ENCODE measurements around the gene FMN1. TPM values are rescaled to one million over a fixed set of nuclear protein-coding genes. Genes with fewer than 3 reads are reported as not detected.

FMN1 gene
- total RNA-seq, 2 donors from 2014 or later: 13.7 to 17.1 TPM

DNA sequence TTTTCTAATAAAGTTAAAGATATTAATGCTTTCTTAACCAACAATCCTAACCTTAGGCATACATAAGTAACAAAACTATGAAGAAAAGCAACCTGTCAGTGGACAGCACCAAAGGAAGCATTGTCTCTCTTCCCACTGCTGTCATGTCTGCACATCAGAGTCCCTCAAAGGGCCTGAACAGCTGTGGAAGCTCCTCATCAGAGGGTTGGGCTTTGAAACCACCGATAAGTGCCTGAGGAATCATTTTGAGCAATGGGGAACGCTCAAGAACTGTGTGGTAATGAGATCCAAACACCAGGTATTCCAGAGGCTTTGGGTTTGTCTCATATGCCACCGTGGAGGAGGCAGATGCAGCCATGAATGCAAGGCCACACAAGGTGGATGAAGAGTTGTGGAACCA is 182.5 kb downstream of the FMN1 start:
- intact Hi-C loops (cut with DNase I): no loop called here
- WGBS, 2 donors: 77 to 78% methylated on average over 3 of the region's 3 CpGs
- no peaks in the 10 kb centered on the region for H3K27me3 ChIP-seq
- DNase-seq: no peak
- H3K27ac ChIP-seq: no peak overlapping the region
- no peaks in the 10 kb centered on the region for H3K9me3 ChIP-seq
- no peak for ATAC-seq
- no peaks in the 10 kb centered on the region for H3K4me1 ChIP-seq
- TF ChIP-seq, protein P1, sequence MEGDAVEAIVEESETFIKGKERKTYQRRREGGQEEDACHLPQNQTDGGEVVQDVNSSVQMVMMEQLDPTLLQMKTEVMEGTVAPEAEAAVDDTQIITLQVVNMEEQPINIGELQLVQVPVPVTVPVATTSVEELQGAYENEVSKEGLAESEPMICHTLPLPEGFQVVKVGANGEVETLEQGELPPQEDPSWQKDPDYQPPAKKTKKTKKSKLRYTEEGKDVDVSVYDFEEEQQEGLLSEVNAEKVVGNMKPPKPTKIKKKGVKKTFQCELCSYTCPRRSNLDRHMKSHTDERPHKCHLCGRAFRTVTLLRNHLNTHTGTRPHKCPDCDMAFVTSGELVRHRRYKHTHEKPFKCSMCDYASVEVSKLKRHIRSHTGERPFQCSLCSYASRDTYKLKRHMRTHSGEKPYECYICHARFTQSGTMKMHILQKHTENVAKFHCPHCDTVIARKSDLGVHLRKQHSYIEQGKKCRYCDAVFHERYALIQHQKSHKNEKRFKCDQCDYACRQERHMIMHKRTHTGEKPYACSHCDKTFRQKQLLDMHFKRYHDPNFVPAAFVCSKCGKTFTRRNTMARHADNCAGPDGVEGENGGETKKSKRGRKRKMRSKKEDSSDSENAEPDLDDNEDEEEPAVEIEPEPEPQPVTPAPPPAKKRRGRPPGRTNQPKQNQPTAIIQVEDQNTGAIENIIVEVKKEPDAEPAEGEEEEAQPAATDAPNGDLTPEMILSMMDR (IDR thresholded peaks at IDR 0.05): no peak
- TF ChIP-seq POLR2A (IDR thresholded peaks at IDR 0.05): no peak
- no peaks in the 10 kb centered on the region for H3K36me3 ChIP-seq (replicated peaks in 1 of 2; ENCODE audit: insufficient read depth in 1 of 2, low read depth in 2 of 2)
- no peak overlapping the region for H3K4me3 ChIP-seq

DNA sequence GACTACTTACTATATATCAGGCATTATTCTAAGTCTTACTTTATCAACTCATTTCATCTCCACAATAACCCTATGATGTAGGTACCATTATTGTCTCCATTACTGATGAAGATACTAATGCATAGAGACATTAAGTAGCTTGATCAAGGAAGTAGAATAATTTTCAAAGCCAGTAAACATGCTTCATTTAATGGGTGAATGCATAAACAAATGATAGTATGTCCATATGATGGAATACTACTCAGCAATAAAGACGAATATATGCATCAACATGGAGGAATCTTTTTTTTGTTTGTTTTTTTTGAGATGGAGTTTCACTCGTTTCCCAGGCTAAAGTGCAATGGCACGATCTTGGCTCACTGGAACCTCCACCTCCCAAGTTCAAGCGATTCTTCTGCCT is 184.9 kb downstream of the FMN1 start:
- Histone ChIP-seq H3K4me3 (no peak overlapping the region), H3K9me3 (no peaks in the 10 kb centered on the region), H3K27me3 (no peaks in the 10 kb centered on the region), H3K27ac (no peak overlapping the region), H3K4me1 (no peaks in the 10 kb centered on the region), H3K36me3 (replicated peaks in 1 of 2; ENCODE audit: insufficient read depth in 1 of 2, low read depth in 2 of 2) (no peaks in the 10 kb centered on the region)
- ATAC-seq: no peak
- intact Hi-C loops (cut with DNase I): no loop called here
- 76 to 82% methylated on average over 4 of the region's 4 CpGs for WGBS, 2 donors
- no peak for TF ChIP-seq POLR2A (IDR thresholded peaks at IDR 0.05)
- TF ChIP-seq, protein P1 (IDR thresholded peaks at IDR 0.05): no peak
- DNase-seq: no peak

DNA sequence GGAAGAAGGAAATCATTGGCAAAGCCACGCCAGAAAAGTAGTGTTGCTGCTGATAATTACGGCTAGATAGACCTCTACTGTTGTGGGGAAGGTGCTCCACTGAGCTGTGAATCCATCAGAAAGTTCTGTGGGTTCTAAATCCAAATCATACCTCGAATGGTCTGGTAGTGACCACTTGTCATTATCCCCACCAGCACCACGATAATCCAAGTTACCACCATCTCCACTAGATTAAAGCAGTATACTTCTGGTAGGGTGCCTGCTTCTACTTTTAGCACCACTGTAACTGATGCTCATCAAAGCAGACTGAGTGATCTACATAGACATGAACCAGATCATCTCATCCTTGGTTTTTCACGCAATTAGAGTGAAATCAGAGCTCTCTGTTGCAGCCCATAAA is 185.5 kb downstream of the FMN1 start:
- Histone ChIP-seq H3K4me3 (no peak overlapping the region), H3K27ac (no peak overlapping the region), H3K27me3 (no peaks in the 10 kb centered on the region), H3K4me1 (no peaks in the 10 kb centered on the region), H3K36me3 (replicated peaks in 1 of 2; ENCODE audit: insufficient read depth in 1 of 2, low read depth in 2 of 2) (no peaks in the 10 kb centered on the region), H3K9me3 (no peaks in the 10 kb centered on the region)
- WGBS, 2 donors: 70 to 72% methylated on average over 5 of the region's 5 CpGs
- TF ChIP-seq, protein P1 (IDR thresholded peaks at IDR 0.05): no peak
- no peak for TF ChIP-seq POLR2A (IDR thresholded peaks at IDR 0.05)
- DNase-seq (no peak), ATAC-seq (no peak)
- intact Hi-C loops (cut with DNase I): no loop called here

DNA sequence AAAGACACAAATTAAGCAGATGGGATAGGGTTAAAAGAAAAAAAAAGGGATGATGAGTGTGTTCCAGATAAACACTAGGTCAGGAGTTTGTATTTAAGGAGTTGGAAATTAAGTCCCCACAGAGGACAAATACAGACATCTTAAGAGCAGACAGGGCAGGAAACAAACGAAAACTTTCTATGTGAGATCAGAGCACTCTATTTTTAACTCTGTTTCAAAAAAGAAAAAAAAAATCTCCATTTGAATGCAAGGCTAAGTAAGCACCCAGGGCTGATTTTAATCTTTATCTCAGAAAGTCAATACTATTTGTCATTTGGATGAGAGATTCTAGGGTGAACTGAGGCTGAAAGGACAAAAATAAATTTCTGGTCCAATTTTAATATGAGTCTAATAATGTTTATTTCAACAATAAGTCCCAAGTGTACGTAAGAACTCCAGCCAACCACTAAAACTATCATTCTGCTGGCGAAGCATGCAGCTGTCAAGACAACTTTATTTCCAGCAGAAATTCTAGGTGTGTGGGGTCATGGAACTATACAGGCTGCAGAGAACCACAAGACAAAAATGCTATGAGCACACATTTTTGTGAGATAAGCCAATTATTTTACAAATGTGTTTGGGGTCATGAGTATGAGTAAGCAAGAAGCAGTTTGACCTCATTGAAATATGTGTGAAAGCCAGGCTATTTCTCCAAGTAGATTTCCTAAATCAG is 186.1 kb downstream of the FMN1 start:
- DNase-seq: peak in 1 of 4 donors; percentile 11
- intact Hi-C loops (cut with DNase I): no loop called here
- no peaks in the 10 kb centered on the region for H3K9me3 ChIP-seq
- H3K4me1 ChIP-seq: no peaks in the 10 kb centered on the region
- TF ChIP-seq, protein P1 (IDR thresholded peaks at IDR 0.05): no peak
- TF ChIP-seq POLR2A (IDR thresholded peaks at IDR 0.05): no peak
- 36 to 38% methylated on average over 3 of the region's 3 CpGs for WGBS, 2 donors
- no peak overlapping the region for H3K4me3 ChIP-seq
- H3K36me3 ChIP-seq (replicated peaks in 1 of 2; ENCODE audit: insufficient read depth in 1 of 2, low read depth in 2 of 2): no peaks in the 10 kb centered on the region
- H3K27me3 ChIP-seq: no peaks in the 10 kb centered on the region
- peak; percentile 47 for ATAC-seq
- H3K27ac ChIP-seq: peak overlapping the region in 1 of 4 donors; percentile 28

DNA sequence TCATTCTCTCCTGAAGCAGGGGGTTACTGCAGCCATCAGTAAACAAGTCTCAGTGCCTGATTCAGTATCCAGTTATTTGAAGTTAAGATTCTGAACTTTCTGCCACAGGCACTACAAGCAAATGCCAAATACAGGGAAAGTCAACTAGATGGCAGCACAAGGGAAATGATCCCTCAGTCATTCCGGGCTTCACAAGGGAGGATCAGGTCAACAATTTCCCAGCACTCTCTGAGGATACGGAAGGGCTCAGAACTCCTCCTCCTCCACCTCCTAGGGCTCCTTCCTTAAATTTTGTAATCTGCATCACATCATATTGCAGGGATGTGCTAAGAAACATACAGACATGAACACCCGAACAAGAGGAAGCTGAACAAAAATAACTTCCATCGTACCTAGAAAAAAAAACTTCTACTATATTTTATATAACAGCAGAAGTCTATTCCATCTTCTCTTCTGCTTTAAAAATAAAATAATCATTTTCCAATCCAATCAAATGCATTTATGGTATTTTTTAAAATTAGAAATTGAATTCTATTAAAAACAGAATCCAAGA is 187.1 kb downstream of the FMN1 start:
- H3K36me3 ChIP-seq (replicated peaks in 1 of 2; ENCODE audit: insufficient read depth in 1 of 2, low read depth in 2 of 2): no peaks in the 10 kb centered on the region
- H3K27ac ChIP-seq: no peak overlapping the region
- ATAC-seq: no peak

More for the DNA sequence above, 187.1 kb downstream of the FMN1 start:
- DNase-seq: peak in 1 of 4 donors; percentile 21
- no peaks in the 10 kb centered on the region for H3K9me3 ChIP-seq
- H3K4me3 ChIP-seq: no peak overlapping the region
- intact Hi-C loops (cut with DNase I): no loop called here
- no peak for TF ChIP-seq POLR2A (IDR thresholded peaks at IDR 0.05)
- TF ChIP-seq, protein P1 (IDR thresholded peaks at IDR 0.05): peak in 1 of 7 experiments; percentile 4
- no peaks in the 10 kb centered on the region for H3K4me1 ChIP-seq
- WGBS, 2 donors: 48 to 52% methylated on average over 4 of the region's 4 CpGs
- H3K27me3 ChIP-seq: no peaks in the 10 kb centered on the region

All from body of pancreas (tissue), 4 donors.